Islet precursor cell (in vitro differentiated cells): ENCODE data around the gene DPYD.

Source experiments
- DNase-seq: peaks from one replicate; pipeline ENCODE4 v3.0.0-alpha.2; 2018

The DPYD gene

GRCh38 chr1:97414682-97415312, 506.0 kb downstream of the DPYD start:
- DNase-seq: no peak

DNA sequence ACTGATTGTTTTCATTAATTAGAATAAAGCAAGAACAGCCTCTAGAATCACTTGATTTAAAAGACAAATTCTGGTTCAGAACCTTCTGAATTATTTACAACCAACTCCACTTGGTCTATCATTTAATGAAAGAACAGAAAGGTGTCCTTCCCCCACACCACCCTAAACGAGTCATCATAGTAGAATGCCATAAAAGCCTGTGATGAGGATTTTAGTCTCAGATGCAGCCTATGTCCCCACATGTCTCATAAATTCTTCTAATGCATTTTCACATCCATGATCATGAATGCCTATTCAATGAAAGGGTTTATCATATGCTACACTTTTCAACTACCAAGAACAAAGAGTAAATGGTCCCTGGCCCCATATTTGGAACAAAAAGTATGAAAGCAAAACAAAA, 508.1 kb downstream of the DPYD start:
- no peak for DNase-seq

DNA sequence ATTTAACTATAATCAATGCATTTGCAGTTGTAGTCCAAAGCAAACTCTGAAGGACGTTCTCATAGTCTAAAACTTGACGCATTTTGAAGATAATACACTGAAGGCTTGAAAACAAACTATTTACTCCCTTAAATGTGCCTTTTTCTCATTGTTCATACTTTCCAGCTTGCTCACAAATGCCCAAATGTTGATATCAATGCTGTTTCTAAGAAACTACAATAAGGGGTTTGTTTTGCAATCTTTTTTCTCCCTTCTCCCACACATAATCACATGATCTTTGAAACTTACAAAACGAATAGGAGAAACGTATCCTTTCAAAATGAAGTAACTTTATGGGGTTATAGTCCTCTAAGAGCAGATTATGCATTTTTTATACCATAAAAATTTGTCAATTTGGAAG, 508.7 kb downstream of the DPYD start:
- no peak for DNase-seq

DNA sequence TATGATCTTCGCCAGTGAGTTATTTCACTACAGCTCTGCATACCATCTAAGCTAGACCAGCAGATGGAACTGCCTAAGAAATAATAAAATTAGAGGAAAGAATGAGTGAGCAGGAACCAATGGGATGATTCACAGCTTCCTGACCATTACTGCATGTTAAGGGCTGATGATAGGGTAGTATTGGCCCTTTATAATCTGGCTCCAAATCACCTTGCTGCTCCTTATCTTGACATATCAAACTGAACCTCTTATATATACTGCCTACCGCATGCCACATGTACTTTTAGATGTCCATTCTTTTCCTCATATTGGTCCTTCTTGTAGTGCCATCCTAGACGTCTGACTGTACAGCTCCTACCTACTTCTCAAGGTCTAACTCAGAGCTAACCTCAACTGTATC, 524.4 kb downstream of the DPYD start:
- DNase-seq: no peak

GRCh38 chr1:97392701-97393100, 528.1 kb downstream of the DPYD start:
- no peak for DNase-seq

DNA sequence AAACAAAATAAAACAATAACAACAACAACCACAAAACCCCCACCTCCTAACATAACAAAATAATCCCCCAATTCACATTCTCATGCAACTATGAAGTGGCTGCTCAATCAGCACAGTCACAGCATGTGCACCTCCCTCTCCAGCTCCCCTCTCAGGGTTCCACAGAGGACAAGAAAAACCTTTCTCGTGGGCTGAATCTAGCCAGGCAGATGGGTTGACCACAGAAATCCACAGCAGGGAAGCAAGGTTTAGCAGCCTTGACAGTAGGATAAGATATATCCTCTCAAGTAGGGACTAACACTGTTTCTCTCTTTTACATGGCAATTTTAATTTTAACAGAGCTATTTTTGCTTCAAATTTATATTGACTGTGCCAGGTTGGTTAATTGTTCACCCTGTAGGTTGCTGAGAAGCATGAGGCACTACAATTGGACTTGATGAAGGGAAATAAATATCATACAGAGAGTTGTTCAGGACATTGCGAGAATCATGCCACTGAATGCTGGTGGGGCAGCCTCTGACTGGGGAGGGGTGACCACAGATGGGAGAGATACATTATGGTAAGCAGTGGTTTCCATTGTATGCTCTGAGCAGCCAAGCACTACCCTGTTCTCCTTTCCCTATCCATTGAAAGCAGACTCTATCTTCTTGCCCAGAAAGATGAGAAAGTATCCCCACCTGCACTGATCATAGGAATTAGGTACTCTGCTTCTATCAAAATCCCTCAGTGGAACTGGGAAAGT, 535.1 kb downstream of the DPYD start:
- no peak for DNase-seq

DNA sequence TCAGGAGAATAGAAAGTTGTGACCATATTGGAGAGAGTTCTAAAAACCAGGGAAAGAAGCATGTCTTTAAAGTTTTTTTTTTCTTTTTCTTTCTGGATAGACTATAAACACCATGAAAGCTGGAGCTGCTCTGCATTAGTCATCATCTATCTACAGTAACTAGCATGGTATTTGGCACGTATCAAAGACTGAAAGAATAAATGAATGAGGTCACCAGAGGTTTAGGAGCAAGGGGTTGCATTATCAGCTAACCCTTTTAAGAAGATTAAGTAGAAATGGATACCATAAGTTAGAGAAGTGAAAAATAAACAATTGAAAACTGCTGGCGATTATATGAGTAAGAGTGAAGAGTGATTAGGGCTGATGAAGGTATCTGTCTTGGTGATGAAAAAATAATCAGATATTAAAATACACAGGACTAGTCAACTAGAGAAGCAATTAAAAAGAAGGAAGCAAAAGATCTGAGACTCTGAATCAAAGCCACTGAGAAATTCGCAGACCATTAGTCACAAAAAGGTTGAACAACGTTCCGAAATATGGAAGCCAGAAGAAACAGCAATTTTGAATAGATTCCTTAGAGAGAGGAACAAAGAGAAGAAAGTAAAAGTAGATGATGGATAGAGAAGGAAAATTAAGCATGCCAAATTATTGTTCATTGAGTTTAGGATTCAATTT, 536.4 kb downstream of the DPYD start:
- no peak for DNase-seq

- no peak for DNase-seq
Observed at GRCh38 chr1:97383797-97384196, 537.0 kb downstream of the DPYD start.

DNA sequence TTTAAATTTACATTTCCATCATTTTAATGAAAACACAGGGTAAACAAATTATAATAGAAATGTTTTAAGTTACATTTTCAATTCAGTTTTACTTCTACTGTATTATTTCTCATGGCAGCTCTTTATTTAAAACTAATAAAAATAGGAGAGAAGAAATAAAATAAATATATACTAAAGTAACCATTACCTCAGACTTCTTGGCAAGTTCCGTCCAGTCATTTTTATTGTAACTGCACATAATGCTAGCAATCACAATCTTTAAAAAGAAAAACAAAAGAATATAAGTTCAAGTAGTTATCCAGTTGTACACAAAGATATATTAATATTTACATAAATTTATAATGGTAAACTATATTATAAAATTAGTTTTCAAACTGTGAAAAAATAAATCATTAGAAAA, 538.6 kb downstream of the DPYD start:
- DNase-seq: no peak

DNA sequence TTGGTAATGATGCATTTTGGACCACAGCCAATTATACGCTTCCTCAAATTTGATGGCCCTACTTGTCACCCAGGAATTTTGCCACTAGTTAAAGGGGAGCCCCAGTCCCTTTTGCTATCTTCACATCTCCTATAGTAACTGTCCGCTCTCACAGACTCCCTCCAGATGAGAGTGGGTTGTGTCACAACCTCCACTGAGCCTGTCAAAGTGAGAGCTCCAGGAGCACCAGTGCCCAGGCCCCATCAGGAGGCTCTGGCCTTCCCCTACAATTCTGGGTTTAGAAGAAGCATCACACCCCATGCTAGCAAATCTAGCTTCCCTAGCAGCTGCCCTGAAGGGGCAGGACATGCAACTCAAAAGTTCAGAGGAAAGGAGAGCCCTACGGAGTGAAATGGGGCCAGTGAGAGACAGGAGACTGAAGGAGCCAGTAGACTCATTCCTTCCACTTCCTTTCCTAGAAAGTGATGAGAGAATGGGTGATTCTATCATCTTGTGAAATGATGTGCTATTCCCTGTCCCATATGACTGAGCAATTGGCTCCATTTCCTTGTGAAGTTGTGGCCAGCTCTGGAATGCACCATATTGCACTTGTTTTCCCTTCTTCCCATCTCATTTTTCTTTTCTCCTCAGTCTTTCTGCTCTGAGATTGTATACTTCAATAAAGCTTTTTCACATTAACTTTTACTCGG, 541.3 kb downstream of the DPYD start:
- no peak for DNase-seq

DNA sequence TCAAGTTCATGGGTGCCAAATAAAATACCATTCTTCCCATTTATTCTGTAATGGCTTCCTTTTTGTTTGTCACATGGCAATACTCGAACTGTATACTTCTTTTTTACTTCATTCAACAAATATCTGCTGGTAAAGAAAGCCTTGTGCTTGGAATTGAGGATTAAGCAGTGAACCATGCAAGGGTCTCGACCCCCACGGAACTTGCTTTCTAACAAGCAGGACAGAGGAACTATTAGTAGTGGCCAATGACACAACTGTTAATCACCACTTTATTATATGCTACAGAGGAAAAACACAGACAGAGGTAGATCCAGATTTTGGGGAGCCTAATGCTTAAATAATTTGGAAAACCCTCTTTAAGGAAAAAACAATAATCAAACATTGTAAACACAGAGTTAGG, 542.2 kb downstream of the DPYD start:
- no peak for DNase-seq

DNA sequence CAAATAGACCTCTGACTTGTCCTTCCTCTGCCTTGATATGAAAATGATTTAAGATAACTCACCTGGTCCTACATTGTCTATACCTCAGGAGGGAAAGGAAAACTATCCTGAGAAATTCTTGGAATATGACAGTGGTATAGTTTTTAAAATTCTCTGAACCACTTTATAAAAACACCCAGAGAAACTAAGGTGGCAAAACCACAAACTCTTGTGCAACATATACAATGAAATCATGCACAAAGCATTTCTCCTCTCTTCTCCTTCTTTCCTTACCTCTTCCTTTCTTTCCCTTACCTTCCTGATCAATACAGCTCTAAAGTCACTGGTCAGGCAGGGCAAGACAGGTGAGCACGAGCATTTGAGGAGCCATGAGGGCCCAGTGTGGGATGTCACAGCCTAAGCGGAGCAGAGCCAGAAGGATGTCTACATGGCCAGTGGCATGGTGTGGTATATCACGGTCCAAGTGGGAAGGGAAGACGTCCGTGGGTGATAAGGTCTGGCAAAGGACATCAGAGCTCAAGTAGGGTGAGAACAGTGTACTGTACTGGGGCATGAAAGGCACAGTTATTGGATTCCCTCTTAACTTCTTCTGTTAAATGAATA, 543.3 kb downstream of the DPYD start:
- no peak for DNase-seq

- DNase-seq: no peak
Observed at GRCh38 chr1:97373000-97373399, 547.8 kb downstream of the DPYD start.

- no peak for DNase-seq
Observed at GRCh38 chr1:97372531-97372930, 548.3 kb downstream of the DPYD start.

GRCh38 chr1:97368296-97368695, 552.5 kb downstream of the DPYD start:
- no peak for DNase-seq

DNA sequence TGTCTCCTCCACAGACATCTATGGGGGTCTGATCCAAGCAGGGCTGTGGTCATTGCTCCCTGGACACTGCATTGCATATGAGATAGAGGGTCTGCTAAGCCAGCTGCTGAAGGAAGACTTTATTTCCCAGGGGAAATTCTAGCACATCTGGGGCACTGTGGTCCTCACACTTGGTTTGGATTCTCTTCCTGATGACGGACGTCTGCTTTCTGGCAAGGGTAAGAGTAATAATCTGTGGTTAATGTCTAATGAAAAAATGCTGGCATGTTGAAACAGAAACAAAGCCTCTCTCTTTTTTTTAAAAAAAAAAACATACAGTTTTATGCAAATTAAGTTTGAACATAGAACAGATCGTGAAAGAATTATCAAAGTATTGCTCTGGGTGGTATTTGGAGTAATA, 553.9 kb downstream of the DPYD start:
- no peak for DNase-seq

GRCh38 chr1:97365026-97365425, 555.8 kb downstream of the DPYD start:
- DNase-seq: no peak

DNA sequence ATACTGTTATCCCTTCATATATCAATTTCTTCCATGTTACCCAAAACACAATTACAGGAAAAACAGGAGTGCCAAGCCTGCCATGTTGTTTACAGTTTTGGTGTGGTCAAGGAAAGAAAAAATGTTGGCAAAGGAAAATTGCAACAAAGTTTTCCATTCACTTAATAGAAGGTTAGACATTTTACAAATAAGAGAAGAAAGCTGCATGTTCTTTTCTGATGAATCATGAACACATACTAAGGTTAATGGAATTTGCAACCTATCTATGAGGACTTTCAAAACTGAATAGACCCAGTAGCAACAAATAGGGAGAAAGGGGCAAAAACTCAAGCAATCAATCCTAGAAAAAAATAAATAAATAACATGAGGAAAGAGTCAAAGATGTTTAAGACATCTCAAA, 556.7 kb downstream of the DPYD start:
- DNase-seq: no peak

DNA sequence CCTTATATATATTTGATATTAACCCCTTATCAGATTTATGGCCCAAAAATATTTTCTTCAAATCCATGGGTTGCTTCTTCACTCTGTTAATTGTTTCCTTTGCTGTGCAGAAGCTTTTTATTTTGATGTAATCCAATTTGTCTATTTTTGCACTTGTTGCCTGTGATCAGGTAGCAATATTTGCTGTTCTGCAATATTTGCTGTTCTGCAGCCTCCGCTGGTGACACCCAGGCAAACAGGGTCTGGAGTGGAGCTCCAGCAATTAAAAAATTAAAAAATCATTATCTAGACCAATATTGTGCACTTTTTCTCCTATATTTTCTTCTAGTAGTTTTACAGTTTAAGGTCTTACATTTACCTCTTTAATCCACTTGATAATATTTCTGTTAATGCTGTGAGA, 564.5 kb downstream of the DPYD start:
- DNase-seq: no peak

DNA sequence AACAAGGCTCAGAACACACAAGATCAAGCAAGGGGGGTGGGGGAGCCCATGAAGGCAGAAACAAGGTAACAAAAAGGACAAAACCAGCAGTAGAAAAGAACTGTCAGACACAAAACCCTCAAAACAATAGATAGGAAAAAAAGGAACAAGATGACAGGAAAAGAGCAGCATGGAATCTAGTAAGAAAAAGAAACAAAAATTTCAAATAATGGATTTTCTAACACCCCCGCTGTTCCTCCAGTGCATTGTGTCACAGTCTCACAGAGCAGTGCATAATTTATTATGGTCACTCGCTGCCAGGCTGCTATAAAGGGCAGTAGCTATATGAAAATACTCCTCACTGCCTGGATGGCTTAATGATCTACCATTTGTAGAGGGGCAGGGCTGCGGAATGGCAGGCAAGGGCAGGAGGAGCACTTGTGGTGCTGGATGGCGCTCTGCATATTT, 567.9 kb downstream of the DPYD start:
- no peak for DNase-seq

DNA sequence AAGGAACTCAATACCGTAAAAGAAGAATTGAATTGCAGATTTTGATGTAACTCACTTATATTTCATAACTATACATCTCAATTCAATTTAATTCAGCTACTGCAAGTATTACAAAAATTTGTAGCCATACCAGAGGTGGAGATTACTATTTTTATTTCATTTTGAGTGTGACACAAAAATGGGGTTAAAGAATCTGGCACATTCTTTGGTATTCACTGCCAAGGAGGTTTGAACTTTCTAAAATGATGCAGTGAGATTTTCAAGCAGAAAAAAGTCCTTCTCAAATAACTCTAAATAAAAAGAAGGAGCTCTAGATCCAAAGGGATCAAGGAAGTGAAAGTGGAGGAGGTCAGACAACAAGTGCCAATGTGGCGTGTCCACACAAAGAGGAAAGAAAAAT, 569.0 kb downstream of the DPYD start:
- no peak for DNase-seq

GRCh38 chr1:97350662-97351061, 570.2 kb downstream of the DPYD start:
- DNase-seq: no peak

DNA sequence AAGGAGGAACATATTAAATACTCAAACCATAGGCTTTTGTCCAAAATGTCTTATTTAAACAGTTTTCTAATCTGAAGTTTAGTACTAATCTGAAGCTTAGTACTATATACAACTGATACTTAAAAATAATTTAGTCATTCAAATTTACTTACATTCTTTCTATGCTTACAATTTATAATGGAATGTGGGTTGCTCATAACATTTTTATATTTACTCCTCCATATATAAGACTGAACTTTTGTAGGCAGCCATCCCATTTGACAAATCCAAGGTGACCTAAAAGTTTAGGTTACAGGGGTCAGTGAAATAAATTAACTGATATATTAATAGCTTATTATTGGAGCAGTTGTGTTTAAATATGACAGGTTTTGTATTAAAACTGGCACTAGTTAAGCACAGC, 570.6 kb downstream of the DPYD start:
- no peak for DNase-seq
